NCI-H1048 (cell line): ENCODE results near the gene TMEM59L.

ENCODE experiments used
- DNase-seq: peaks from one replicate; lab custom pipeline; 2025; lab: John Stamatoyannopoulos, UW

Gene TMEM59L

GRCh38 chr19:18637673-18638630 is 25.3 kb downstream of the TMEM59L start:
- DNase-seq = peak; percentile 37

GRCh38 chr19:18639706-18640243 is 27.1 kb downstream of the TMEM59L start:
- no peak for DNase-seq

GRCh38 chr19:18644196-18645034 is 31.7 kb downstream of the TMEM59L start:
- no peak for DNase-seq

GRCh38 chr19:18645035-18645511 is 32.4 kb downstream of the TMEM59L start:
- DNase-seq = no peak

- DNase-seq = no peak
Measured at GRCh38 chr19:18646535-18647370, 34.1 kb downstream of the TMEM59L start.

GRCh38 chr19:18647371-18647767 is 34.7 kb downstream of the TMEM59L start:
- no peak for DNase-seq

- no peak for DNase-seq
Measured at GRCh38 chr19:18647807-18648206, 35.1 kb downstream of the TMEM59L start.

- no peak for DNase-seq
Measured at GRCh38 chr19:18648973-18649315, 36.3 kb downstream of the TMEM59L start.

GRCh38 chr19:18649371-18650020 is 36.8 kb downstream of the TMEM59L start:
- DNase-seq = no peak

- no peak for DNase-seq
Measured at GRCh38 chr19:18650021-18650390, 37.3 kb downstream of the TMEM59L start.

- no peak for DNase-seq
Measured at GRCh38 chr19:18650468-18651041, 37.9 kb downstream of the TMEM59L start.

GRCh38 chr19:18651300-18651699 is 38.6 kb downstream of the TMEM59L start:
- no peak for DNase-seq

- no peak for DNase-seq
Measured at GRCh38 chr19:18651733-18652132, 39.1 kb downstream of the TMEM59L start.

- DNase-seq = no peak
Measured at GRCh38 chr19:18653853-18654252, 41.2 kb downstream of the TMEM59L start.

GRCh38 chr19:18654469-18654868 is 41.8 kb downstream of the TMEM59L start:
- DNase-seq = no peak

- no peak for DNase-seq
Measured at GRCh38 chr19:18655173-18655844, 42.6 kb downstream of the TMEM59L start.

GRCh38 chr19:18656337-18657086 is 43.8 kb downstream of the TMEM59L start:
- no peak for DNase-seq

- no peak for DNase-seq
Measured at GRCh38 chr19:18657590-18658365, 45.1 kb downstream of the TMEM59L start.
